GM19438 (cell line): ENCODE results near the gene RPUSD2.

Experiments
- ATAC-seq: cut with Tn5 transposase; IDR thresholded peaks from one replicate; pipeline ENCODE4 v1.9.1; 2021; ENCODE audit warnings: low read depth; ENCODE audit not compliant: unreplicated experiment

The RPUSD2 gene

GRCh38 chr15:40613080-40613479, 44.0 kb downstream of the RPUSD2 start:
- no peak for ATAC-seq

GRCh38 chr15:40618023-40618422, 48.9 kb downstream of the RPUSD2 start:
- ATAC-seq, result no peak

GRCh38 chr15:40618906-40619305, 49.8 kb downstream of the RPUSD2 start:
- ATAC-seq, result no peak

GRCh38 chr15:40623361-40623760, 54.3 kb downstream of the RPUSD2 start:
- ATAC-seq, result no peak
